ENCODE data around the gene CEP57L1. TPM values are rescaled to one million over a fixed set of nuclear protein-coding genes. Genes with fewer than 3 reads are reported as not detected.

Gene CEP57L1
- total RNA-seq = 10 to 100 TPM; 10.2 to 13.1 TPM

DNA sequence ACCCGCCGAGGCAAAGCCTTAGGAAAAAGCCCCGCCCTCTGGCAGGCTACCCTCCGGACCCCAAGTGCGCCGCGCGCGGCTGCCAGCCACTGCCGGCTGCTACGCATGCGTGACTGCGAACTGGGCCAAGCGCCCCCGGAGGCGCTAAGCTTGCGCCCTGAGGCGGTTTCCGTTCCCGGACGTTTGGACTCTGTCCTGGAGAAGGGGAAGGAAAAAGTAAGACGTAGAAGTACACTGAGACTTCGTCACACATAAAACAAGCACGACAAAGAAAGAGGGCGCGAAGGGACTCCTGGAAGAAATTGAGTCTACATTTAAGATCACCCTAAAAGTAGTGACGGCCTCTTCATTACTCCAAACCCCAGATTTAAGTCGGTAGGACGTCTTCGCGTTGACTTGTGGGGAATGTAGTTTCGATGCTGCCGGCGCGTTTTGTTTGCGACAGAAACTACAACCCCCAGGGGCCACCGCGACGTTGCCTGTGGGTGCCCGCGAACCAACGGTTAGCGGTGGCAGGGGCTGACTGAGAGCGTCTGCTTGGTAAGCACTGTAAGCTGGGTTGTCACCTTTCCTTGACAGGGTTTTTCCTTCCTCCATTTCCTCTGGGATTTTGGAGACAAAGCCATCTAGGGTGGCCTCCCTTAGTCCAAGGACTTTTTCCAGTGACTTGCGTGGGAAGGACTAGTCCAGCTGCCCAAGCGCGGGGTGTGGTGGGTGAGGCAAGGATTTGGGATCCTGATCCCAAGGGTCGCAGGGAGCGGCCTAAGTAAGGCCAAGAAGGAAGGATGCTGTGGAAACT lies at the start of gene CEP57L1:
Gene CEP57L1 (plus strand): TSS at position 472 of the 799 bp plus-strand sequence. CDS start 49,715 bp downstream, outside the sequence.
- peak within 1 kb of the TSS; percentile 65 for H3K4me3 ChIP-seq
- peaks cover 10% of the 10 kb centered on the region for H3K4me1 ChIP-seq
- no peaks in the 10 kb centered on the region for H3K36me3 ChIP-seq
- no peaks in the 10 kb centered on the region for H3K9me3 ChIP-seq
- TF ChIP-seq, protein P1, sequence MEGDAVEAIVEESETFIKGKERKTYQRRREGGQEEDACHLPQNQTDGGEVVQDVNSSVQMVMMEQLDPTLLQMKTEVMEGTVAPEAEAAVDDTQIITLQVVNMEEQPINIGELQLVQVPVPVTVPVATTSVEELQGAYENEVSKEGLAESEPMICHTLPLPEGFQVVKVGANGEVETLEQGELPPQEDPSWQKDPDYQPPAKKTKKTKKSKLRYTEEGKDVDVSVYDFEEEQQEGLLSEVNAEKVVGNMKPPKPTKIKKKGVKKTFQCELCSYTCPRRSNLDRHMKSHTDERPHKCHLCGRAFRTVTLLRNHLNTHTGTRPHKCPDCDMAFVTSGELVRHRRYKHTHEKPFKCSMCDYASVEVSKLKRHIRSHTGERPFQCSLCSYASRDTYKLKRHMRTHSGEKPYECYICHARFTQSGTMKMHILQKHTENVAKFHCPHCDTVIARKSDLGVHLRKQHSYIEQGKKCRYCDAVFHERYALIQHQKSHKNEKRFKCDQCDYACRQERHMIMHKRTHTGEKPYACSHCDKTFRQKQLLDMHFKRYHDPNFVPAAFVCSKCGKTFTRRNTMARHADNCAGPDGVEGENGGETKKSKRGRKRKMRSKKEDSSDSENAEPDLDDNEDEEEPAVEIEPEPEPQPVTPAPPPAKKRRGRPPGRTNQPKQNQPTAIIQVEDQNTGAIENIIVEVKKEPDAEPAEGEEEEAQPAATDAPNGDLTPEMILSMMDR (IDR thresholded peaks at IDR 0.05) = no peak
- H3K27me3 ChIP-seq = no peaks in the 10 kb centered on the region
- peak within 1 kb of the TSS; percentile 86 for H3K27ac ChIP-seq
- peak within 1 kb of the TSS; percentile 93 to 96 for H3K9ac ChIP-seq (ENCODE audit: low read depth in 2 of 2, low read length in 2 of 2)
- peak; percentile 98 for DNase-seq
- intact Hi-C loops (cut with DNase I) = loop anchor here (10.0 kb wide), 2 partner anchors 290 to 1140 kb away; partner anchors contain the start of genes CD164 and SEC63

DNA sequence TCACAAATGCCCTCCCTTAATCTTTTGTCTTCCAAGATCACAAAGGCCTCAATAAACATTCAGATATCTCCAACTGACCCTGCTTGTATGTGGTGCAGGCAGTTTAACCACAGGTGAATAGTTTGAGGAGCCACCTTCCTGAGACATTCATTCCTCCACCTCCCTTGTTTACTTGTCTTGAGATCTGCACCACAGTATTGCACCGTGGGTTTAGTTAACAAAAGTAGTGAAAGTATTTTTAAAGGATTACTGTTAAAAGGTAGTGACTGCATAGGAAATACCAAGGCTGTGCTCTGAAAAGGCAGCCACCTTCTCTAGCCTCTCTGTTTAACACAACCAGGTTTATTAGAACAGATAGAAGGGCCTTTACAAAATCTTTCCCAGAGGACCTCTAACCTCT lies 47.1 kb upstream of the CEP57L1 start:
- peak overlapping the region; percentile 27 for H3K27ac ChIP-seq

DNA sequence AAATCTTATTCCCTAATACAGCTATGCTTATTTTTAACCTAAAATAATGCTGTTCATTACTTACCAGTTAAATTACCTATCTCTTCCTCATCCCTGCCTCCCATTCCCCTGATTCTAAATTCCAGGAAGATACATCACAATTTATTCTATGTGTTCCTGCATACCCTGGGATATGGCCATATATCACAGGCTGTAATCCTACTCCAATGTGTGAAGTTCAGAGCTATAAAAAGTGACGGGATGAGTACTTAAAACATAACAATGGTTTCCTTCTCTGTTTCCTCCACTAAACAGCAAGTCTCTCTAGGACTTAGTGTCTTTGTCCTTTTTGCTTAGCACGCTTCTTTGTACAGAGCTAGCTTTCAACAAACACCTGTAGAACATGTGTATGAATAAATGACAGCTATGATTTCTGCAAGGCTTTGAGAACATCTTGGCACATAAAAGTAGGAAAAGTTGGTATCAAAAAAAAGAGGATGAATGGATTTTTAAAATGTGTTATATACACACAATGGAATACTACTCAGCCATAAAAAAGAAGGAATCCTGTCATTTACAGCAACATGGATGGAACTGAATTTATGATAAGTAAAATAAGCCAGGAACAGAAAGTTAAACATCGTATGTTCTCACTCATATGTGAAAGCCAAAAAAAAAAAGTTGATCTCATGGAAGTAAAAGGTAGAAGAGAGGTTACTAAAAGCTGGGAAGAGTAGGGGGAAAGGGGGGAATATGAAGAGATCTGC lies 46.5 kb upstream of the CEP57L1 start:
- H3K9me3 ChIP-seq = no peaks in the 10 kb centered on the region
- DNase-seq = no peak
- H3K4me1 ChIP-seq = no peaks in the 10 kb centered on the region
- H3K27ac ChIP-seq = peak overlapping the region; percentile 27
- no peaks in the 10 kb centered on the region for H3K27me3 ChIP-seq
- intact Hi-C loops (cut with DNase I) = no loop called here
- H3K4me3 ChIP-seq = no peak overlapping the region
- no peak overlapping the region for H3K9ac ChIP-seq (ENCODE audit: low read depth in 2 of 2, low read length in 2 of 2)
- H3K36me3 ChIP-seq = no peaks in the 10 kb centered on the region
- TF ChIP-seq, protein P1 (IDR thresholded peaks at IDR 0.05) = no peak

More for the DNA sequence above, 47.1 kb upstream of the CEP57L1 start:
- DNase-seq = no peak
- H3K27me3 ChIP-seq = no peaks in the 10 kb centered on the region
- no peak overlapping the region for H3K9ac ChIP-seq (ENCODE audit: low read depth in 2 of 2, low read length in 2 of 2)
- no peaks in the 10 kb centered on the region for H3K9me3 ChIP-seq
- no peak overlapping the region for H3K4me3 ChIP-seq
- intact Hi-C loops (cut with DNase I) = no loop called here
- H3K36me3 ChIP-seq = no peaks in the 10 kb centered on the region
- H3K4me1 ChIP-seq = no peaks in the 10 kb centered on the region
- TF ChIP-seq, protein P1 (IDR thresholded peaks at IDR 0.05) = no peak

DNA sequence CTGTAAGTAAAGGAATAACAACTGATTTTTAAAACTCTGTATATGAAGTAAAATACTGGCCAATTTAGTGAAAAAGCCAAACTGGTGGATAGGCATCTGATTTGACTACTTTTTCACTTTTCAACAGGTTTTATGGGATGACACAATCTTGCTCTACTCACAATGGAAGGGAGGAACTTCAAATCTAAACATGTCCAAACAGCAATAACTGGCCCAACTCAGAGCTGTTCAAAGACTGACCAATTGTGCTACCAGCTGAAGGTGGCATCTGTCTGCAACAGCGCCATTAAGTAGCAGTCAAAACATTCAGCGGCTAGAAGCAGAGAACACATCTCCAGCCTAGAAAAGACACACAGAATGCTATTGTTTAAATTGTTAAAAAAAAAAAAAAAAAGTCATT lies 45.3 kb upstream of the CEP57L1 start:
- no peaks in the 10 kb centered on the region for H3K4me1 ChIP-seq
- no peaks in the 10 kb centered on the region for H3K36me3 ChIP-seq
- intact Hi-C loops (cut with DNase I) = no loop called here
- H3K9ac ChIP-seq (ENCODE audit: low read depth in 2 of 2, low read length in 2 of 2) = no peak overlapping the region
- H3K4me3 ChIP-seq = no peak overlapping the region
- no peaks in the 10 kb centered on the region for H3K27me3 ChIP-seq
- H3K27ac ChIP-seq = no peak overlapping the region
- DNase-seq = no peak
- H3K9me3 ChIP-seq = no peaks in the 10 kb centered on the region
- TF ChIP-seq, protein P1 (IDR thresholded peaks at IDR 0.05) = no peak

DNA sequence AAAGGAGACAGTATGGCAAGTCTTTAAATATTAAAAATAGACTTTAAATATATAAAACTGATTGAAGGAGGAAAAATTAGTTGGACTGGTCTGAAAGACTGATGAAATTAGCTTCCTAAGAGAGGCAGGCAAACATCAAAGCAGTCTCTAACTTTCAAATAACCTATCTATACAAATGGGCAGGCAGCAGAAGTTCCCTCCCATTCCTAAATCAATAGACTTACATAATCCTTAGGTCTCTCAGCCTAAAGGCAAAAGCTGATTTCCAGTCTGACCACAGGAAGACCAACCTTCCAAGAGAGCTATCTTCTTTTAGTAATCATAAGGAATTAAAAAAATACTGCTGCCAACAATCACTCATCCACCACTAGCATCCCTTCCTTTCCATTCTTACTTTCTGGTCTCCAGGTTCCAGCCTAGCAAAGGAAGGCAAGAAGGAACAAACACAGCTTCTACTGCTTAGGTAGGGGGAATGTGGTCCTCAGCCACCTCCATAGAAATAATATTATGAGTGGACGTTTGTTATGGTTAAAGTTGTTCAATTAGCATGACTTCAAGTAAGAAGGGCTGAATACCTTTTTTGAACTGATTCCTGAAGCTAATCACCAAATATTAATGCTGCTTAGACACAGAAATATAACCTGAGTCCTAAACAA lies 44.7 kb upstream of the CEP57L1 start:
- intact Hi-C loops (cut with DNase I) = no loop called here
- no peak for DNase-seq

More for the DNA sequence above, 44.7 kb upstream of the CEP57L1 start:
- Histone ChIP-seq H3K9ac (ENCODE audit: low read depth in 2 of 2, low read length in 2 of 2) (no peak overlapping the region), H3K36me3 (no peaks in the 10 kb centered on the region), H3K4me1 (no peaks in the 10 kb centered on the region), H3K9me3 (no peaks in the 10 kb centered on the region), H3K4me3 (no peak overlapping the region), H3K27me3 (no peaks in the 10 kb centered on the region), H3K27ac (no peak overlapping the region)
- TF ChIP-seq, protein P1 (IDR thresholded peaks at IDR 0.05) = no peak

All from colonic mucosa (tissue), 4 donors.